ENCODE results near the gene SHROOM3.

GRCh38 chr4:76670631-76671030 is 235.6 kb downstream of the SHROOM3 start:
- TF ChIP-seq POLR2A (IDR thresholded peaks at IDR 0.05): no peak
- TF ChIP-seq, protein P1, sequence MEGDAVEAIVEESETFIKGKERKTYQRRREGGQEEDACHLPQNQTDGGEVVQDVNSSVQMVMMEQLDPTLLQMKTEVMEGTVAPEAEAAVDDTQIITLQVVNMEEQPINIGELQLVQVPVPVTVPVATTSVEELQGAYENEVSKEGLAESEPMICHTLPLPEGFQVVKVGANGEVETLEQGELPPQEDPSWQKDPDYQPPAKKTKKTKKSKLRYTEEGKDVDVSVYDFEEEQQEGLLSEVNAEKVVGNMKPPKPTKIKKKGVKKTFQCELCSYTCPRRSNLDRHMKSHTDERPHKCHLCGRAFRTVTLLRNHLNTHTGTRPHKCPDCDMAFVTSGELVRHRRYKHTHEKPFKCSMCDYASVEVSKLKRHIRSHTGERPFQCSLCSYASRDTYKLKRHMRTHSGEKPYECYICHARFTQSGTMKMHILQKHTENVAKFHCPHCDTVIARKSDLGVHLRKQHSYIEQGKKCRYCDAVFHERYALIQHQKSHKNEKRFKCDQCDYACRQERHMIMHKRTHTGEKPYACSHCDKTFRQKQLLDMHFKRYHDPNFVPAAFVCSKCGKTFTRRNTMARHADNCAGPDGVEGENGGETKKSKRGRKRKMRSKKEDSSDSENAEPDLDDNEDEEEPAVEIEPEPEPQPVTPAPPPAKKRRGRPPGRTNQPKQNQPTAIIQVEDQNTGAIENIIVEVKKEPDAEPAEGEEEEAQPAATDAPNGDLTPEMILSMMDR (IDR thresholded peaks at IDR 0.05): no peak
